NCI-H2081 treated with DMSO at 0.1 percent for 48 hours (cell line): ENCODE data around the gene PPP1R13B.
"Not testable (repeated sequence)": the region's sequence is repeated elsewhere in the genome, so short reads cannot be mapped to it uniquely, and the experiment has no call there.

ENCODE experiments used
- DNase-seq: peaks from one replicate; lab custom pipeline; 2025; lab: John Stamatoyannopoulos, UW

The PPP1R13B gene

GRCh38 chr14:103697603-103698379, 149.6 kb downstream of the PPP1R13B start:
- DNase-seq = no peak

- no peak for DNase-seq
These were observed 150.2 kb downstream of the PPP1R13B start for GRCh38 chr14:103697206-103697602.

GRCh38 chr14:103696466-103697071, 150.8 kb downstream of the PPP1R13B start:
- no peak for DNase-seq

- DNase-seq = no peak
These were observed 151.3 kb downstream of the PPP1R13B start for GRCh38 chr14:103696070-103696402.

- DNase-seq = no peak
These were observed 151.9 kb downstream of the PPP1R13B start for GRCh38 chr14:103695296-103696069.

- DNase-seq = no peak
These were observed 152.8 kb downstream of the PPP1R13B start for GRCh38 chr14:103694572-103695026.

GRCh38 chr14:103693515-103693914, 153.9 kb downstream of the PPP1R13B start:
- no peak for DNase-seq

- no peak for DNase-seq
These were observed 154.5 kb downstream of the PPP1R13B start for GRCh38 chr14:103692871-103693270.

- no peak for DNase-seq
These were observed 155.2 kb downstream of the PPP1R13B start for GRCh38 chr14:103692159-103692558.

GRCh38 chr14:103691655-103692054, 155.7 kb downstream of the PPP1R13B start:
- not testable (repeated sequence) for DNase-seq

GRCh38 chr14:103690332-103690731, 157.0 kb downstream of the PPP1R13B start:
- no peak for DNase-seq

- DNase-seq = no peak
These were observed 158.2 kb downstream of the PPP1R13B start for GRCh38 chr14:103688906-103689902.

- DNase-seq = no peak
These were observed 158.9 kb downstream of the PPP1R13B start for GRCh38 chr14:103688441-103688840.

- DNase-seq = no peak
These were observed 159.7 kb downstream of the PPP1R13B start for GRCh38 chr14:103687712-103688111.

- no peak for DNase-seq
These were observed 160.4 kb downstream of the PPP1R13B start for GRCh38 chr14:103686831-103687485.

GRCh38 chr14:103685276-103686211, 161.8 kb downstream of the PPP1R13B start:
- no peak for DNase-seq

GRCh38 chr14:103684871-103685270, 162.5 kb downstream of the PPP1R13B start:
- DNase-seq = no peak

GRCh38 chr14:103684471-103684870, 162.9 kb downstream of the PPP1R13B start:
- no peak for DNase-seq
